ENCODE results near the gene DENND1B.

Gene DENND1B

GRCh38 chr1:197463142-197463541 lies 312.1 kb downstream of the DENND1B start:
- DNase-seq = no peak

GRCh38 chr1:197462539-197462938 lies 312.7 kb downstream of the DENND1B start:
- no peak for DNase-seq

Measured in NCI-H1694 (cell line).